SKM-1 (cell line): ENCODE results near the gene GSPT1.
"Not testable (repeated sequence)": the region's sequence is repeated elsewhere in the genome, so short reads cannot be mapped to it uniquely, and the experiment has no call there.

Experiments
- DNase-seq: peaks from one replicate; lab custom pipeline; 2025; ENCODE audit not compliant: unreplicated experiment; lab: John Stamatoyannopoulos, UW

Gene GSPT1

GRCh38 chr16:11915644-11916523, at the start of gene GSPT1:
Gene GSPT1, minus strand, starts transcription at chr16:11915956. Its CDS starts 236 bp downstream, at chr16:11915720.
- peak; percentile 97 for DNase-seq

- no peak for DNase-seq
Measured at GRCh38 chr16:11964761-11965551, 49.2 kb upstream of the GSPT1 start, which contains the start of gene TNFRSF17. Gene TNFRSF17, plus strand, starts transcription at chr16:11965210. Its CDS starts 115 bp downstream, at chr16:11965325.

- DNase-seq: no peak
Measured at GRCh38 chr16:11963706-11964105, 48.0 kb upstream of the GSPT1 start.

GRCh38 chr16:11962978-11963377, 47.2 kb upstream of the GSPT1 start:
- not testable (repeated sequence) for DNase-seq

GRCh38 chr16:11962457-11962856, 46.7 kb upstream of the GSPT1 start:
- DNase-seq: not testable (repeated sequence)

- DNase-seq: no peak
Measured at GRCh38 chr16:11957591-11958395, 42.0 kb upstream of the GSPT1 start.

GRCh38 chr16:11956558-11956957, 40.8 kb upstream of the GSPT1 start:
- DNase-seq: no peak

GRCh38 chr16:11955713-11956123, 40.0 kb upstream of the GSPT1 start:
- no peak for DNase-seq

GRCh38 chr16:11953576-11953975, 37.8 kb upstream of the GSPT1 start:
- DNase-seq: not testable (repeated sequence)

GRCh38 chr16:11950388-11950787, 34.6 kb upstream of the GSPT1 start:
- no peak for DNase-seq

- peak; percentile 59 for DNase-seq
Measured at GRCh38 chr16:11949527-11949926, 33.8 kb upstream of the GSPT1 start.

GRCh38 chr16:11948819-11949218, 33.1 kb upstream of the GSPT1 start:
- DNase-seq: no peak

- no peak for DNase-seq
Measured at GRCh38 chr16:11946433-11946832, 30.7 kb upstream of the GSPT1 start.

- DNase-seq: not testable (repeated sequence)
Measured at GRCh38 chr16:11941945-11942344, 26.2 kb upstream of the GSPT1 start, which contains the start of gene NPIPB2. Gene NPIPB2, minus strand, starts transcription at chr16:11942045. Its CDS starts 0 bp downstream, at chr16:11942045.

- DNase-seq: not testable (repeated sequence)
Measured at GRCh38 chr16:11927350-11927749, 11.6 kb upstream of the GSPT1 start.

- not testable (repeated sequence) for DNase-seq
Measured at GRCh38 chr16:11924046-11924445, 8.3 kb upstream of the GSPT1 start.

GRCh38 chr16:11916524-11917285, 949 bp upstream of the GSPT1 start:
- no peak for DNase-seq

GRCh38 chr16:11915114-11915643, 577 bp downstream of the GSPT1 start:
- no peak for DNase-seq

GRCh38 chr16:11914210-11915113, 1.3 kb downstream of the GSPT1 start:
- DNase-seq: no peak
